ENCODE measurements around the gene PC.
"Not testable (repeated sequence)": the region's sequence is repeated elsewhere in the genome, so short reads cannot be mapped to it uniquely, and the experiment has no call there.

Gene PC, protein sequence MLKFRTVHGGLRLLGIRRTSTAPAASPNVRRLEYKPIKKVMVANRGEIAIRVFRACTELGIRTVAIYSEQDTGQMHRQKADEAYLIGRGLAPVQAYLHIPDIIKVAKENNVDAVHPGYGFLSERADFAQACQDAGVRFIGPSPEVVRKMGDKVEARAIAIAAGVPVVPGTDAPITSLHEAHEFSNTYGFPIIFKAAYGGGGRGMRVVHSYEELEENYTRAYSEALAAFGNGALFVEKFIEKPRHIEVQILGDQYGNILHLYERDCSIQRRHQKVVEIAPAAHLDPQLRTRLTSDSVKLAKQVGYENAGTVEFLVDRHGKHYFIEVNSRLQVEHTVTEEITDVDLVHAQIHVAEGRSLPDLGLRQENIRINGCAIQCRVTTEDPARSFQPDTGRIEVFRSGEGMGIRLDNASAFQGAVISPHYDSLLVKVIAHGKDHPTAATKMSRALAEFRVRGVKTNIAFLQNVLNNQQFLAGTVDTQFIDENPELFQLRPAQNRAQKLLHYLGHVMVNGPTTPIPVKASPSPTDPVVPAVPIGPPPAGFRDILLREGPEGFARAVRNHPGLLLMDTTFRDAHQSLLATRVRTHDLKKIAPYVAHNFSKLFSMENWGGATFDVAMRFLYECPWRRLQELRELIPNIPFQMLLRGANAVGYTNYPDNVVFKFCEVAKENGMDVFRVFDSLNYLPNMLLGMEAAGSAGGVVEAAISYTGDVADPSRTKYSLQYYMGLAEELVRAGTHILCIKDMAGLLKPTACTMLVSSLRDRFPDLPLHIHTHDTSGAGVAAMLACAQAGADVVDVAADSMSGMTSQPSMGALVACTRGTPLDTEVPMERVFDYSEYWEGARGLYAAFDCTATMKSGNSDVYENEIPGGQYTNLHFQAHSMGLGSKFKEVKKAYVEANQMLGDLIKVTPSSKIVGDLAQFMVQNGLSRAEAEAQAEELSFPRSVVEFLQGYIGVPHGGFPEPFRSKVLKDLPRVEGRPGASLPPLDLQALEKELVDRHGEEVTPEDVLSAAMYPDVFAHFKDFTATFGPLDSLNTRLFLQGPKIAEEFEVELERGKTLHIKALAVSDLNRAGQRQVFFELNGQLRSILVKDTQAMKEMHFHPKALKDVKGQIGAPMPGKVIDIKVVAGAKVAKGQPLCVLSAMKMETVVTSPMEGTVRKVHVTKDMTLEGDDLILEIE

DNA sequence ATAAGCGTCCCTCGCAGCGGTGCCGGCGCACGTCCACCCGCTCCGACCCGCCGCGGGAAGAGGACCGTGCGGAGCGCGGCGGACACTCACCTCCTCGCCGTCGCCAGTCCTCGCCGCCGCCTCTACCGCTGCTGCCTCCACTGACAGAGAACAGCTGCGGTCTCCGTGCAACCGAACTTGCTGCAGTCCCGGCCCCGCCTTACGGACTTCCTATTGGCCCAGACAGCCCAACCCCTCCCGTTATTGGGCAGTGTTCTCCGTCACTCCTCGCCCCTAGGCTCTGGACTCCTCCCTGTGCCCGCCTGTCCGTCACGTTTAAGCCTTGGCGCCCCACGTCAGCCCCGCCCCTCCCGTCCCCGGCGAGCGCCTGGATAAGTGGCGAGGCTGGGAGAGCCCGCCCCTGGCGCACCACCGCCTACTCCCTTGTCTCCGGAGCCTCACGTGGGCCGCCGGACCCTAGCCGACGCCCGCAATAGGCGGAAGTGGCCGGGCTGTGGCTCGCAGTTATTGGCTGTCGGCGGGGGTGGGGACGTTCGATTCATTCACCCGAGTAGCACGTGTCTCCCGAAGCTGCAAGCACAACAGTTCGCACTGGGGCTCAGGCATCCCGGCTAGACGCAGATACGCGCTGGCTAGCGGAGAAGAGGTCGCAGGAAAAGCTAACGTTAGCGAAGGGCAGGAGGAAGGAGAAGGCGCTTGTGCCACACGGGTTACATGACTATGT, at the start of gene PC:
Gene PC (minus strand): TSS at position 152 of the 724 bp plus-strand sequence. CDS start 86,224 bp downstream, outside the sequence.
- DNase-seq (ENCODE audit: low read depth in 3 of 3): peak; percentile 94 to 97 (median 95)

DNA sequence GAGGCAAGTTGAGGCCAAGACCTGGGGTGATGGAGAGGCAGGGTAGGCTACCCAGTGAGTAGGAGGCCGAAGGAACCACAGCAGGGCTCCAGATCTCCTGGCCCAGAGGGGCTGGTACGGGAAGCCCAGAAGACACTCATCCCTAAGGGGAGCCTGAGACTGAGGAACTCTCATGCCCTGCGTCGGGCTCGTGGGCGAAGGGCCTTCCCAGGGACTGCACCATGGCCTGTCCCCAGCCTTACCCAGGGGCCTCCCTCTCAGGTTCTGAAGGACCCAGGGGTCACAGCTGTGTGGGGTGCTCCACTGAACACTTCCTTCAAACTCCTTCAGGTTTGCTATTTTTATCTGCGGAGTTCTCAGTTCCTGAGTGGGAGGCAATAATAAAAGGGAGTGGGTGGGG, 48.9 kb upstream of the PC start:
- DNase-seq (ENCODE audit: low read depth in 3 of 3): no peak

DNA sequence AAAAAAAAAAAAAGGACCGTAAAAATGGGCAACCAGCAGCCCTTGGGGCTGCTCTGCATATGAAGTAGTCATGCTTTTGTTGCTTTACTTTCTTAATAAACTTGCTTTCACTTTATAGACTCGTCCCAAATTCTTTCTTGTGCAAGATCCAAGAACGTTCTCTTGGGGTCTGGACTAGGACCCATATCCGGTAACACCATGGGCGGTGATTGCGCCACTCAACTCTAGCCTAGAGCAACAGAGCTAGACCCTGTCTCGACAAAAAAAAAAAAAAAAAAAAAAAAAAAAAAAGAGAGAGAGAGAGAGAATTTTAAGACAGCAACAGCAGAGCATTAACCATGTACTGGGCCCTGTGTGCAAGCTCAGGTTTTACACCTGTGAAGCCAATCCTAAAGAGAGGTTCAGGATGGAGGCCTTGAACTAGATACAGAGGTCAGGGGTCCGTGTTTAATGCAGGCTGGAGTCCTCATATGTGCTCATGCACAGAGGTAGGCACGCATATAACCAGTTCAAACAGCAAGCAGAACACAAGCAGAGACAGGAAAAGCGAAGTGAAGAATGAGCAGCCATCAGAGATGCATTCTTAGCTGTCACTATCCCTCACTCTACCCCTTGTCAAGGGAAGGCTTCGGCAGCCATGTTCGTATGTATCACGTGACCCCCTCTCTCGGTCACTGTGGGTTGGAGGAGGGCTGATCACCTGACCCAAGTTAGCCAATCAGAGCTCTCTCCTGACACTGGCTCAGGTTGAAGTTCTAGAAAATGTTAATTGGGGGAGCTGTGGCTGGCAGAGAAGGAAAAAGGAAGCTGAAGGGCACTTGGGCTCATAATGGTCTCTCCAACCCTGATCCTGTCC, 48.1 kb upstream of the PC start:
- DNase-seq (ENCODE audit: low read depth in 3 of 3): peak in 2 of 3 donors; percentile 17 to 25

DNA sequence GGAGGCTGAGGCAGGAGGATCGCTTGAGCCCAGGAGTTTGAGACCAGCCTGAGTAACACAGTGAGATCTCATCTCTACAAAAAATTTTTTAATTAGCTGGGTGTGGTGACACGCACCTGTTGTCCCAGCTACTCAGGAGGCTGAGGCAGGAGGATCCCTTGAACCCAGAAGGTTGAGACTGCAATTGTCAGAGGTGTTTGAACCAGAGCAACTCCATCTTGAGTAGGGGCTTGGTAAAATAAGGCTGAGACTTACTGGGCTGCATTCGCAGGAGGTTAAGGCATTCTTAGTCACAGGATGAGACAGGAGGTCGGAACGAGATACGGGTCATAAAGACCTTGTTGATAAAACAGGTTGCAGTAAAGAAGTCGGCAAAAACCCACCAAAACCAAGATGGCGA, 47.0 kb upstream of the PC start:
- DNase-seq (ENCODE audit: low read depth in 3 of 3): not testable (repeated sequence)

DNA sequence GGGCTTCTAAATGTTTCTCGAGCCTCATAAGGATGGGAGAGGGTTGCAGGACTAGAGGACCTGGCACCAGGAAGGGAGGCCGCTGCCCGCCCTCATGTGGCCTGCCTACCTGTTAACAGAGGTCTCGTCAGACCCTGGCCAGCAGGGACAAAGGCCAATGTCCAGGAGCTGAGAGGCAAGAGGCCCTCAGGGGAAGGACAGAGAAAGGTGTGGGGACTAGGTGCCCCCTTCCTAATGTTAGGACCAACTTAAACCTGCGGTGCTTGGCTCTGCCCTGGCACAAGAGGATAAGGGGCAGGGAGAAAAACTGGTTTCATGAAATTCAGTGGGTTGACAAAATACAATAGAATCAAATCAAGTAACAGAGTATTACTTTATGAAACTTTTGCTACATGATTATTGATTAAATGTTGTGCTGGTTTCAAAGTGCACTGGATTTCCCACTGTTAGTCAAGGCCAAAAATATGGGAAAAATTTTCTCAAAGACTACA, 44.8 kb upstream of the PC start:
- DNase-seq (ENCODE audit: low read depth in 3 of 3): no peak

DNA sequence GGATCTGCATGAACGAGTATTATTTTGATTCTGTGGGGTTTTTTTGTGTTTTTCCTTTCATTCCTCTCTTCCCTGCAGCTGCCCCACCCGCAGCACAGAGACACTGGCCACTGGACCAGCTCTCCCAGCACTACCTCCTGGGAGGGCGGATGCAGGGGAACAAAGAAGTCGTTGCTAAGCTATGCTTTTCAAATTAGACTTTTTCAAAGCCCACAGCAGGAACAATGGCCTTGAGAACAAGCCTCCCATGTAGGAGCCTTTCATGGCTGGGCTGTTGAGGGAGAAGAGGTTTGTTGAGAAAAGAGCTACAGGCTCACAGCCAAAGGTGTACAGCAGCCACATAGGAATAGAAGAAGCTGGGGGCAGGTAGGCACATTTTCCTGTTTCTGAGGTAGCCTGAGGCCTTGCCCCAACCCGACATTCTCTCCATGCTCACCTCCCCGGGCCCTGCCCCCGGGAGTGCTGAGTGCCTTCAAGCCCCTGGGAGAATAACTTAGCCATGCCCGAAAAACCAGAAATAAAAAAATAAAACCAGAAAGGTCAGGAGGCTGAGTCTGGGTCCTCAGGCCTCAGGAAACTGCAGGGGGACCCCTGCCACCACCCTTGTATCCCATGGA, 44.2 kb upstream of the PC start:
- DNase-seq (ENCODE audit: low read depth in 3 of 3): no peak

DNA sequence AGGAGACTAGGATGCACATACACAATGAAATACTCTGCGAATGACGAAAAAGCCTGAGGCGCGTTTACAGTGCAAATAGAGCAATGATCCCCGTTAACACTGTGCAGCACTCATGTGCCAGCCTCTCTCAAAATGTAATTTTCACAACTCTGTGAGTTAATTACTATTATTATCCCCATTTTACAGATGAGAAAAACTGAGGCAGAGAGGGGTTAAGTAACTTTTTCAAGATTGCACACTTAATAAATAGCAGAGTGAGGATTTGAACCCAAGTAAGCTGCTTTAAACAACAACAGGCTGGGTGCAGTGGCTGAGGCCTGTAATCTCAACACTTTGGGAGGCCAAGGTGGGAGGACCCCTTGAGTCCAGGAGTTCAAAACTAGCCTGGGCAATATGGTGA, 43.1 kb upstream of the PC start:
- no peak for DNase-seq (ENCODE audit: low read depth in 3 of 3)

DNA sequence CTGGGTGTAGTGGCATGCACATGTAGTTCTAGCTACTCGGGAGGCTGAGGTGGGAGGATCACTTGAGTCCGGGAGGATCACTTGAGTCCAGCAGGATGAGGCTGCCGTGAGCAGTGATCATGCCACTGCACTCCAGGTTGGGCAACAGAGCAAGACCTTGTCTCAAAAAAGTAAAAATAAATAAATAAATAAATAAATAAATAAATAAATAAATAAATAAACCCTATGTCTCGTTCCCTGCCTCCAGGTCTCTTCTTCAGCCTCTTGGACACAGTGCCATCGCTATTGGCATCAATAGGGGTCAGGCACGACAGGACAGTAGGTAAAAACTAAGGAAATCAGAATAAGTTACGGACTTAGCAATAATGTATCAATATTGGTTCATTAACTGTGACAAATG, 41.4 kb upstream of the PC start:
- no peak for DNase-seq (ENCODE audit: low read depth in 3 of 3)

DNA sequence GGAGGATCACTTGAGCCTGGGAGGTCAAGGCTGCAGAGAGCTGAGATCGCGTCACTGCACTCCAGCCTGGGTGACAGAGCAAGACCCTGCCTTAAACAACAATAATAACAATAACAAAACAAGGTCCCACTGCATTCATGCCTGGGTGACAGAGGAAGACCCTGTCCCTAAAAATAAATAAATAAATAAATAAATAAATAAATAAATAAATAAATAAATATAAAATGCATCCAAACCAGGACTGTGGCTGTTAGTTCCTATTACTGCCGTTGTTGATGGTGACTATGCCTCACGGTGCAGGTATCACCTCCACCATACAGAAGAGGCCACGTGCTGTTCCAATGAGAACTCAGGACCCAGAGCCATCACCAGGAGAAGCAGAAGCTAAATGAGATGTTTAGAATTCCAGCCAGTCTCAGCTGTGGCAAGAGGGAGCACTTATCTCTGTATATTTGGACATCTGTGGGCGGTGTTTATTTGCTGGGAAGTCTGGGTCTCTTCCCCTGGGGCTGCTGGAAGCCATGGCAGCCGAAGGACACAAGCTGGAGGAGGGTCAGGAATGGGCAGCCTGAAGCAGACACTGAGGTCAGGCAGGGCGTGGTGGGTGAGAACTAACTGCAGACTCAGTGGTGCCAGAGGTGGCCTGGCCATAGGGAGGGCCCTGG, 38.6 kb upstream of the PC start:
- no peak for DNase-seq (ENCODE audit: low read depth in 3 of 3)

DNA sequence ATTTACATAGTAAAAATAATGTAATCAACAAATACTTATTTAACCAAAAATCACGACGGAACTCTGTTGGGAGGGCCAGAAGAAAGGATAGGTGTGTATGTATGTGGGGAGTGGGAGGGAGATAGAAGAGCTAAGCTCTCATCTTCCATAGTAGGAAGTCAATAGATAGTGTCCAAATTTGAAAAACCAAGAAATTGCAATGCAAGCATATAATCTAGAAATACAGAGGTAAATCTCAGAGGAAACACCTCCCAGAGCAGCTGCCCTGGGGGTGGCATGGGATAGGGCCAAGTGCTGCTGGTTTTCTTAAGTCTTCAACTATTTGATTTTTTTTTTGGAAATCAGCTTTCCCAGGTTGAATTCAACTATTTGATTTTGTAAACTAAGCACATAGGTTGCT, 33.9 kb upstream of the PC start:
- no peak for DNase-seq (ENCODE audit: low read depth in 3 of 3)

DNA sequence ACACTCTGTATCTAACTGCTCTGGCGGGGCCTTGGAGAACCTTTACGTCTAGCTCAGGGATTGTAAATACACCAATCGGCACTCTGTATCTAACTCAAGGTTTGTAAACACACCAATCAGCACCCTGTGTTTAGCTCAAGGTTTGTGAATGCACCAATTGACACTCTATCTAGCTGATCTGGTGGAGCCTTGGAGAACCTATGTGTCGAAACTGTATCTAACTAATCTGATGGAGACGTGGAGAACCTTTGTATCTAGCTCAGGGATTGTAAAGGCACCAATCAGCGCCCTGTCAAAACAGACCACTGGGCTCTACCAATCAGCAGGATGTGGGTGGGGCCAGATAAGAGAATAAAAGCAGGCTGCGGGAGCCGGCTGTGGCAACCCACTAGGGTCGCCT, 31.2 kb upstream of the PC start:
- DNase-seq (ENCODE audit: low read depth in 3 of 3): not testable (repeated sequence)

DNA sequence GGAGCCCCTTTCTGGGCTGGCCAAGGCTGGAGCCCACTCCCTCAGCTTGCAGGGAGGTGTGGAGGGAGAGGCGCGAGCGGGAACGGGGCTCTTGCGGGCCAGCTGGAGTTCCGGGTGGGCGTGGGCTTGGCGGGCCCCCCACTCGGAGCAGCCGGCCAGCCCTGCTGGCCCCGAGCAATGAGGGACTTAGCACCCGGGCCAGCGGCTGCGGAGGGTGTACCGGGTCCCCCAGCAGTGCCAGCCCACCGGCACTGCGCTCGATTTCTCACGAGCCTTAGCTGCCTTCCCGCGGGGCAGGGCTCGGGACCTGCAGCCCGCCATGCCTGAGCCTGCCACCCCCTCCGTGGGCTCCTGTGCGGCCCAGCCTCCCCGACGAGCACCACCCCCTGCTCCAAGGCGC, 30.6 kb upstream of the PC start:
- not testable (repeated sequence) for DNase-seq (ENCODE audit: low read depth in 3 of 3)

DNA sequence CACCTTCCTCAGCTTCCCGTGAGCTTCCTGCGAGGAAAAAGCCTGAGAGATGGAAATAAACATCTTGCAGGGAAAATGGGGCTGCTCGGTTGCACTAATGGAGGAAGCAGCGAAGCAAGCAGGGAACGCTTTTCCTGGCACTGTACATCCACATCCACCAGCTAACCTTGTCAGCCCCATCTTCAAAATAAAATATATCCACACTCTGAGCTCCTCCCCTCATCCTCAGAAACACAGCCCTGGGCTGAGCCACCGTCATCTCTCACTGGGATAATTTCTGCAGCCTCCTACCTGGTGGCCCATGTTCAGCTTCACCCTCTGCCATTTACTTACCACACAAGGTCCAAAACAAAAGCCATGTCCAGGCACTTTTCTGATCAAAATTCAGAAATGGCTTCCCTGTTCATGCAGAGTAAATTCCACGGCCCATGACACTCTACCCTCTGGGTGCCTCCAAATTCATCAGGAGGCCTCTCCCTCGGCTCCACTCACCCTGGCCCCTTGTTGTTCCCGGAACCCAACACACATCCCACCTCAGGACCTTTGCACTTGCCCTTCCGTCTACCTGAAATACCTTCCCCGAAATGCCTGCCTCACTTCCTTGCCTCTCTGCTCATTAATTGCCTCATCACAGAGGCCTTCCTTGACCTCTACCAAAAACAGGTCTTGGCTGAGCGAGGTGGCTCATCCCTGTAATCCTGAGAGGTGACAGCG, 29.9 kb upstream of the PC start:
- no peak for DNase-seq (ENCODE audit: low read depth in 3 of 3)

DNA sequence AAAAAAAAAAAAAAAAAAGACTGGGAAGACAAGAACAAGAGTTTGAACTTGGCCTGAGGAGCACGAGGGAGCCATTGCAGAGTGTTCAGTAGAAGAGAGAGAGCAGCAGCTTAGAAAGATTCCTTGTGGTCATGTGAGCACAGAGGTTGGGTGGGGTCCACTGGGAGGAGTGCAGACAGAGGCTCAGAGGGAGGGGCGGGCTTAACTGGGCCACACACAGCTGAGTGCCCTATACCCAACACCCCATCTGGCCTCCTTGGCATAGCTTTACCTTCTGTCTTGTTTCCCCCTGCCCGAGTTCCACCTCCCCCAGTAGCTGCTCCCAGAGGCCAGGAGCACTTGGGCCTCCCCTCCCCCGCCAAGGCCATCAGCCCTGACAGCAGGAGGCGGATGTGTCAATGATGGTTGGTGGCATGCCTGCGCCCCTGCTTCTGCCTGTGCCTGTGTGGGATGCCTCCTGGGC, 29.0 kb upstream of the PC start:
- no peak for DNase-seq (ENCODE audit: low read depth in 3 of 3)

DNA sequence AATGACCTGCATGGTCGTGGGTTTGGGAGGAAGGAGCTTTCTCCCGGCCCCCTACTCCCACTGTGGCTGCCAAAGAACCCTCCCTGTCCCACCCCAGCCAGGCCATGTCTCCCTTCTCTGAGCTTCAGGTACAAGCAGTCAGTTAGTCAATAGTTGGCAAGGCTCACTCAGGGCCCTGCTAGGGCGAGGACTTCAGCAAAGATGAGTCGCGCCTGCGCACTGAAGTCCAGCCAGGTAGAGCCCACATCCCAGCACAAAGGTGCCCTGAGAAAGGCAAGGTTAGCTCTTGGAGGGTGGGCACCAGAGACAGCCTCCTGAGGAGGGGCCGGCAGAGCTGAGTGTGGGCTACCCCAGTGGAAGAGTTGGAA, 28.0 kb upstream of the PC start:
- DNase-seq (ENCODE audit: low read depth in 3 of 3): no peak

DNA sequence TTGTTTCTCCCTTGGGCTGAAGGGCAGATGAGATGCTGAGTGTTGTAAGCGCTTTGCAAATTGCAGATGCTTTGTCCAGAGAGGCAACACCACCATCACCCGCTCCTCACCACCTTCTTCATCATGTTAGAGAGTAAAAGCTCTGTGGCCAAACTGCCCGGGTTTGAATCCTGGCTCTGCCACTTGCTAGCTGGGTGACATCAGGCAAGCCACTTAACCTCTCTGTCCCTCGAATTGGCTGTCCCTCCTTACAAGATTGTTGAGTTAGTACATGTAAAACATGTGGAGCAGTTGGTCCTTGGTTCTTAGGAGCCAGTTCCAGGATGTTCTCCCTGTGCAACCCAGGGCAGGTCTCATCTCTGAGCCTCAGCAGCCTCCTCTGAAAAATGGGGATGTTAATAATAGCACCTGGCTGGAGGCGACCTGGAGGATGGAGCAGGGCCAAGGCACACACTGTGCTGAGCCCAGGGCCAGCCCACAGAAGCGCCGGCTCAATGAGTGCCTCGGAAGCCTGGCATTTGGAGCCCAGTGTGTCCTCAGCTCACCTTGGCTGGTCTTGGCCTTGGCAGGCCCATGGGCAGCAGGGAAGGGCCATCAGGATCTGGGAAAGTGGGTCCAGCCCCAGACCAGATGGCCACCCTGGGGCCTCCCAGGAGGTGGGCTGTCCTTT, 27.5 kb upstream of the PC start:
- DNase-seq (ENCODE audit: low read depth in 3 of 3): no peak

DNA sequence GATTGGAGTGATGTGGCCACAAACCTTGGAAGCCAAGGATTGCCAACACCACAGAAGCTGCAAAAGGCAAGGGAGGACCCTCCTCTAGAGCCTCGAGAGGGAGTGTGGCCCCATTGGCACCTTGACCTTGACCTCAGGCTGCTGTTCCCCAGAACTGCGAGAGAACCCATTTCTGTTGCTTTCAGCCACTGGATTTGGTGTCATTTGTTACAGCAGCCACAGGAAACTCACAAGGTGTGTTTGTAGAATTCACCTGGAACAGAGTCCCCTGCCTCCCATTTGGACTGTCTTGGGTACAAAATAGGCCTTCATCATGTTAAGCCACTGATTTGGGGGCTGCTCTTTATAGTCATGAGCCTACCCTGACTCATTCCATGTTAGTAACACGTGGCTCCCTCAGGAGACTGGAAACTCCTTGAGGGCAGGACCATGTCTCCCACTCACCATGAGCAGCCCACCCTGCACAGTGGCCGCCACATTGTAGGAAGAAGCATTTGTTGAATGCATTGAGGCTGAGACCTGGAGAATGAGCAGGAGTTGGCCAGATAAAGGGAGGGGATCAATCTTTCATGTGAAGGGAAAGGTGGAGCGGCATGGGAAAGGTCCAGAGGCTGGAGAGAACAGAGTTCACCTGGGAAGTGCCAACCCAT, 25.2 kb upstream of the PC start:
- no peak for DNase-seq (ENCODE audit: low read depth in 3 of 3)
